GM19240 (cell line): ENCODE data around the gene TCEAL7.

Experiments used
- DNase-seq: peaks from one replicate; pipeline ENCODE4 v3.0.0; 2011; ENCODE audit warnings: low spot score; ENCODE audit not compliant: insufficient read length

The TCEAL7 gene

GRCh38 chrX:103367502-103367901 lies 37.5 kb downstream of the TCEAL7 start:
- DNase-seq, result no peak

- DNase-seq, result no peak
These were observed 39.4 kb downstream of the TCEAL7 start for GRCh38 chrX:103369479-103369878.

GRCh38 chrX:103372886-103373285 lies 42.8 kb downstream of the TCEAL7 start:
- no peak for DNase-seq

- DNase-seq, result no peak
These were observed 43.5 kb downstream of the TCEAL7 start for GRCh38 chrX:103373581-103373980.

- no peak for DNase-seq
These were observed 46.3 kb downstream of the TCEAL7 start, which contains the start of gene BEX3 for GRCh38 chrX:103376118-103376978. TSS of gene BEX3 (plus strand) at chrX:103376538. CDS start at chrX:103377522, 984 bp downstream.

- no peak for DNase-seq
These were observed 46.9 kb downstream of the TCEAL7 start for GRCh38 chrX:103376979-103377324.

GRCh38 chrX:103378990-103379389 lies 49.0 kb downstream of the TCEAL7 start:
- no peak for DNase-seq
